ENCODE results near the gene PTPN11.

DNA sequence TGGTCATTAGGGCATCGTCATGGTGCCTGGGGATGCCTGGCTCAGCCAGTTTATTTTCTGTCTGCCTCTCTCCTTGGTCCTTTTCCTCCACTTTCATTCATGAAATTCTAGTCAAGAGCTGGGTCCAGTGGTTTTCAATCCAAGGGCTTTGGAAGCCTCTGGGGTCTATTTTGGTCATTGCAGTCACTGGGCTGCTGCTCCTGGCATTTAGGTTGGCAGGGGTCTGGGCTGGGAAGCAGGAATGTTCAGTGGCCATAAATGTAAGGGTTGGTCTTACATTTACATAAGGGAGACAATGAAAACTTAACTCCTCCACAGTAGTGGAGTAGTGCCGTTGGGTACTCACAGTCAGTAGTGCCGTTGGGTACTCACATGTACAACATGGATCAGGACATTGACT lies 48.1 kb downstream of the PTPN11 start:
- TF ChIP-seq CTCF (optimal IDR thresholded peaks at IDR 0.05 in 1 of 3, IDR thresholded peaks at IDR 0.05 in 1 of 3, conservative IDR thresholded peaks at IDR 0.05 in 1 of 3; ENCODE audit: extremely low read depth in 1 of 3, insufficient read depth in 2 of 3, low read length in 3 of 3) (no peak), EZH2 (IDR thresholded peaks at IDR 0.05; ENCODE audit: low read length) (no peak)
